GM12878 (cell line): ENCODE data around the gene CPLX1.

Source experiments
- BACH1 ChIP-seq: fragments of 450-650 bp; IDR thresholded peaks from 2 replicates; pipeline ENCODE4 v1.6.1; 2017; ENCODE audit warnings: mild to moderate bottlenecking, borderline replicate concordance
- CBX5 ChIP-seq: sonication (generic); IDR thresholded peaks from 2 replicates; pipeline ENCODE4 v1.6.1; 2016; ENCODE audit warnings: low read depth, moderate library complexity, mild to moderate bottlenecking, inconsistent platforms
- CREB1 ChIP-seq: IDR thresholded peaks from 2 replicates; pipeline ENCODE4 v1.6.1; 2012; ENCODE audit warnings: low read depth, mild to moderate bottlenecking, inconsistent platforms
- CREM ChIP-seq: IDR thresholded peaks from 2 replicates; pipeline ENCODE4 v1.6.1; 2014; ENCODE audit warnings: antibody characterized with exemption, low read depth
- CTCF ChIP-seq, 3 experiments: IDR thresholded peaks in 2 of 3; conservative IDR thresholded peaks in 1 of 3; 2 replicates each; pipeline ENCODE4 v1.5.1; 2011; ENCODE audit warnings: low read depth in 3 of 3, low read length in 3 of 3, mild to moderate bottlenecking in 3 of 3, control low read depth in 2 of 3, moderate library complexity in 2 of 3, inconsistent platforms in 1 of 3, mixed read lengths in 1 of 3; ENCODE audit not compliant: control insufficient read depth in 2 of 3, insufficient read depth in 1 of 3; ENCODE audit errors: extremely low read depth in 1 of 3
- PML ChIP-seq: IDR thresholded peaks from 2 replicates; pipeline ENCODE4 v1.6.1; 2012; ENCODE audit warnings: low read length, inconsistent platforms
- POLR2A ChIP-seq: IDR thresholded peaks from 2 replicates; pipeline ENCODE4 v1.6.1; 2011; ENCODE audit warnings: low read depth, mild to moderate bottlenecking, low read length
- RAD21 ChIP-seq: IDR thresholded peaks from 2 replicates; pipeline ENCODE4 v1.6.1; 2011; ENCODE audit warnings: mild to moderate bottlenecking, low read depth, low read length, moderate library complexity; ENCODE audit not compliant: insufficient read depth
- SMC3 ChIP-seq: IDR thresholded peaks from 2 replicates; pipeline ENCODE4 v1.6.1; 2011; ENCODE audit warnings: low read length, improper control_type of control experiment, borderline replicate concordance
- TCF12 ChIP-seq: IDR thresholded peaks from 2 replicates; pipeline ENCODE4 v1.6.1; 2011; ENCODE audit warnings: low read depth, mild to moderate bottlenecking, low read length
- ZBTB11 ChIP-seq: fragments of 450-650 bp; formaldehyde crosslinking; IDR thresholded peaks from 2 replicates; pipeline ENCODE4 v1.5.0; 2022; ENCODE audit warnings: mild to moderate bottlenecking, missing genetic modification characterization
- ZNF24 ChIP-seq: fragments of 450-650 bp; IDR thresholded peaks from 2 replicates; pipeline ENCODE4 v1.6.1; 2017; ENCODE audit warnings: antibody characterized with exemption, mild to moderate bottlenecking

GRCh38 chr4:743463-744211 is 82.3 kb downstream of the CPLX1 start:
- TF ChIP-seq SMC3: no peak
- no peak for TF ChIP-seq ZNF24
- no peak for TF ChIP-seq CBX5
- no peak for TF ChIP-seq CTCF (IDR thresholded peaks at IDR 0.05 in 2 of 3, conservative IDR thresholded peaks at IDR 0.05 in 1 of 3; ENCODE audit: control insufficient read depth in 2 of 3, extremely low read depth in 1 of 3, insufficient read depth in 1 of 3, low read depth in 3 of 3, low read length in 3 of 3)
- no peak for TF ChIP-seq ZBTB11
- no peak for TF ChIP-seq POLR2A
- TF ChIP-seq TCF12: no peak
- TF ChIP-seq PML: no peak
- TF ChIP-seq RAD21: no peak
- no peak for TF ChIP-seq CREM
- TF ChIP-seq BACH1: no peak
- TF ChIP-seq CREB1: no peak
